Brain microvascular endothelial cell (primary cell): ENCODE results near the gene RAMP1.

ENCODE experiments used
- DNase-seq: peaks from one replicate; pipeline ENCODE4 v3.0.0-alpha.2; 2020
- H3K27ac ChIP-seq: fragments of 250-450 bp; sonication (Bioruptor Pico); 2 replicates; pipeline ENCODE4 v1.5.1; 2020; ENCODE audit warnings: mild to moderate bottlenecking, moderate library complexity
- H3K27me3 ChIP-seq: fragments of 250-450 bp; sonication (Bioruptor Pico); replicated peaks from 2 replicates; pipeline ENCODE4 v1.5.1; 2020; ENCODE audit warnings: mild to moderate bottlenecking
- H3K36me3 ChIP-seq: fragments of 250-450 bp; sonication (Bioruptor Pico); replicated peaks from 2 replicates; pipeline ENCODE4 v1.5.1; 2020; ENCODE audit warnings: mild to moderate bottlenecking
- H3K4me3 ChIP-seq: 2 replicates; pipeline ENCODE4 v1.5.1; 2011; ENCODE audit warnings: low read depth, mild to moderate bottlenecking, control low read depth, low read length, moderate library complexity
- CTCF ChIP-seq: IDR thresholded peaks from 2 replicates; pipeline ENCODE4 v1.5.1; 2011; ENCODE audit warnings: low read depth, mild to moderate bottlenecking, moderate library complexity, low read length, control low read depth, inconsistent platforms; ENCODE audit errors: missing control alignments
- in situ Hi-C: cut with HindIII; loops from 2 replicates; pipeline ENCODE4 v1.10.0; 2017; ENCODE audit warnings: low sequenced_read_pairs, low pct_ligation_motif_present

RAMP1 gene

GRCh38 chr2:237859533-237860272, at the start of gene RAMP1:
Gene RAMP1 (plus strand): TSS chr2:237859623. CDS start chr2:237859676, 53 bp downstream.
- H3K27me3 ChIP-seq: peaks cover 15% of the 10 kb centered on the region
- no peaks in the 10 kb centered on the region for H3K36me3 ChIP-seq
- no peak for TF ChIP-seq CTCF
- H3K27ac ChIP-seq: no peak within 1 kb of the TSS
- in situ Hi-C loops: no loop called here
- peak within 1 kb of the TSS; percentile 44 for H3K4me3 ChIP-seq
- DNase-seq: no peak

GRCh38 chr2:237815637-237816036, 43.8 kb upstream of the RAMP1 start:
- Histone ChIP-seq H3K4me3 (no peak overlapping the region), H3K27ac (no peak overlapping the region), H3K27me3 (no peaks in the 10 kb centered on the region), H3K36me3 (no peaks in the 10 kb centered on the region)
- in situ Hi-C loops: no loop called here
- DNase-seq: no peak
- TF ChIP-seq CTCF: no peak

GRCh38 chr2:237816531-237816930, 42.9 kb upstream of the RAMP1 start:
- DNase-seq: no peak
- TF ChIP-seq CTCF: no peak
- Histone ChIP-seq H3K27me3 (no peaks in the 10 kb centered on the region), H3K36me3 (no peaks in the 10 kb centered on the region), H3K4me3 (no peak overlapping the region), H3K27ac (no peak overlapping the region)
- in situ Hi-C loops: no loop called here

GRCh38 chr2:237818066-237818473, 41.4 kb upstream of the RAMP1 start:
- Histone ChIP-seq H3K4me3 (no peak overlapping the region), H3K27ac (no peak overlapping the region), H3K27me3 (no peaks in the 10 kb centered on the region), H3K36me3 (no peaks in the 10 kb centered on the region)
- in situ Hi-C loops: no loop called here
- DNase-seq: peak; percentile 66
- no peak for TF ChIP-seq CTCF

- Histone ChIP-seq H3K27ac (no peak overlapping the region), H3K36me3 (no peaks in the 10 kb centered on the region), H3K4me3 (no peak overlapping the region), H3K27me3 (no peaks in the 10 kb centered on the region)
- in situ Hi-C loops: no loop called here
- no peak for TF ChIP-seq CTCF
- DNase-seq: no peak
These were observed 40.2 kb upstream of the RAMP1 start for GRCh38 chr2:237819231-237819630.

GRCh38 chr2:237820421-237820820, 39.0 kb upstream of the RAMP1 start:
- Histone ChIP-seq H3K27me3 (no peaks in the 10 kb centered on the region), H3K36me3 (no peaks in the 10 kb centered on the region), H3K27ac (no peak overlapping the region), H3K4me3 (no peak overlapping the region)
- in situ Hi-C loops: no loop called here
- DNase-seq: no peak
- no peak for TF ChIP-seq CTCF
